MM.1S (cell line): ENCODE data around the gene CEP164.

ENCODE experiments used
- DNase-seq: peaks from one replicate; pipeline ENCODE4 v3.0.0-alpha.2; 2015
- H2AFZ ChIP-seq: fragments of 300-600 bp; sonication (generic); 2 replicates; pipeline ENCODE4 v1.6.0; 2016; ENCODE audit warnings: antibody characterized with exemption, low read length
- H3F3A ChIP-seq: fragments of 300-600 bp; sonication (generic); 2 replicates; pipeline ENCODE4 v1.6.1; 2016; ENCODE audit warnings: mild to moderate bottlenecking, antibody characterized with exemption, low read length, moderate library complexity, mixed read lengths; ENCODE audit not compliant: insufficient read depth
- H3K27ac ChIP-seq: fragments of 300-600 bp; sonication (generic); 2 replicates; pipeline ENCODE4 v1.5.1; 2016; ENCODE audit warnings: mild to moderate bottlenecking, low read length
- H3K27me3 ChIP-seq: fragments of 300-600 bp; sonication (generic); replicated peaks from 2 replicates; pipeline ENCODE4 v1.6.0; 2016; ENCODE audit warnings: low read length; ENCODE audit not compliant: insufficient read depth
- H3K36me3 ChIP-seq: fragments of 300-600 bp; sonication (generic); replicated peaks from 2 replicates; pipeline ENCODE4 v1.6.1; 2016; ENCODE audit warnings: mild to moderate bottlenecking, low read length, mixed read lengths; ENCODE audit not compliant: insufficient read depth
- H3K4me1 ChIP-seq: fragments of 300-600 bp; sonication (generic); 2 replicates; pipeline ENCODE4 v1.6.1; 2016; ENCODE audit warnings: low read length, mixed read lengths
- H3K4me2 ChIP-seq: fragments of 300-600 bp; sonication (generic); 2 replicates; pipeline ENCODE4 v1.6.0; 2016; ENCODE audit warnings: low read depth, low read length
- H3K4me3 ChIP-seq: fragments of 300-600 bp; sonication (generic); 2 replicates; pipeline ENCODE4 v1.5.1; 2016; ENCODE audit warnings: low read length, mixed read lengths
- H3K79me2 ChIP-seq: fragments of 300-600 bp; sonication (generic); 2 replicates; pipeline ENCODE4 v1.6.1; 2016; ENCODE audit warnings: mixed run types, low read length, mixed read lengths
- H3K9ac ChIP-seq: fragments of 300-600 bp; sonication (generic); 2 replicates; pipeline ENCODE4 v1.6.1; 2016; ENCODE audit warnings: low read length, mixed read lengths
- H3K9me2 ChIP-seq: fragments of 300-600 bp; sonication (generic); replicated peaks from 2 replicates; pipeline ENCODE4 v1.6.1; 2016; ENCODE audit warnings: mild to moderate bottlenecking, low read length, mixed read lengths; ENCODE audit not compliant: insufficient read depth
- H3K9me3 ChIP-seq: fragments of 300-600 bp; sonication (generic); replicated peaks from 2 replicates; pipeline ENCODE4 v1.6.1; 2016; ENCODE audit warnings: mild to moderate bottlenecking, low read length, mixed read lengths; ENCODE audit not compliant: insufficient read depth
- H4K20me1 ChIP-seq: fragments of 300-600 bp; sonication (generic); 2 replicates; pipeline ENCODE4 v1.6.1; 2016; ENCODE audit warnings: mild to moderate bottlenecking, low read length, moderate library complexity, mixed read lengths; ENCODE audit not compliant: insufficient read depth
- CTCF ChIP-seq: fragments of 300-600 bp; sonication (generic); IDR thresholded peaks from 2 replicates; pipeline ENCODE4 v1.5.1; 2016; ENCODE audit warnings: antibody characterized with exemption, low read length, mixed read lengths
- EZH2 ChIP-seq: fragments of 300-600 bp; sonication (generic); optimal IDR thresholded peaks from 2 replicates; pipeline ENCODE3; 2017; ENCODE audit warnings: low read depth, mild to moderate bottlenecking, antibody characterized with exemption, low read length, mixed read lengths
- EZH2phosphoT487 ChIP-seq: fragments of 300-600 bp; sonication (generic); IDR thresholded peaks from 2 replicates; pipeline ENCODE4 v1.6.1; 2018; ENCODE audit warnings: antibody characterized with exemption, low read length

CEP164 gene

DNA sequence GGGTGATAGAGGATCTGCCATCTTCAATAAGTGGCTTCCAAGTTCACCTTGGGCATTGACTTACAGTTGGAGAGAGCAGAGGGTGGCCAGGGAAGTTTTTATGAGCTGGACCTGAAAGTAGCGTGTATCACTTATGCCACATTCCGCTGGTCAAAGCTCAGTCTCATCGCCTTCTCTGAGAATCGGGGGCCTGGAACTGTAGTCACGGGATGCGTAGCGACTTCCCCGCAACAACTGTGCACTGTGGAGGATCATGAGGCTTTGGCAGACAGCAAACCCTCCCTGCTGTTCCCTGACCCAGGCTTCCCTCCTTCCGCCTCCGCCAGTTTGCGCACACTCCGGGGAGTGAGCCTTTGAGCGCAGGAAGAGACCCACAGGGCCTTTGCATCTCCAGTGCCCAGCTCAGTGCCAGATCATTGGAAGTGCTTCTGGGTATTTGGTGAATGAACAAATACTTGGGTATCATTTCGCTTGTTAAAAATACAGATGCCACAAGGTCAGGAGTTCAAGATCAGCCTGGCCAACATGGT, 95.5 kb downstream of the CEP164 start:
- Histone ChIP-seq H3K27ac (no peak overlapping the region), H3F3A (no peaks in the 10 kb centered on the region), H3K36me3 (no peaks in the 10 kb centered on the region), H3K4me3 (no peak overlapping the region), H3K27me3 (peaks cover 34% of the 10 kb centered on the region), H3K4me1 (no peaks in the 10 kb centered on the region), H3K9me3 (no peaks in the 10 kb centered on the region), H3K79me2 (no peaks in the 10 kb centered on the region), H4K20me1 (no peaks in the 10 kb centered on the region), H2AFZ (no peak overlapping the region), H3K9me2 (no peaks in the 10 kb centered on the region), H3K9ac (no peak overlapping the region), H3K4me2 (no peak overlapping the region)
- no peak for TF ChIP-seq EZH2
- no peak for TF ChIP-seq CTCF
- DNase-seq: no peak

DNA sequence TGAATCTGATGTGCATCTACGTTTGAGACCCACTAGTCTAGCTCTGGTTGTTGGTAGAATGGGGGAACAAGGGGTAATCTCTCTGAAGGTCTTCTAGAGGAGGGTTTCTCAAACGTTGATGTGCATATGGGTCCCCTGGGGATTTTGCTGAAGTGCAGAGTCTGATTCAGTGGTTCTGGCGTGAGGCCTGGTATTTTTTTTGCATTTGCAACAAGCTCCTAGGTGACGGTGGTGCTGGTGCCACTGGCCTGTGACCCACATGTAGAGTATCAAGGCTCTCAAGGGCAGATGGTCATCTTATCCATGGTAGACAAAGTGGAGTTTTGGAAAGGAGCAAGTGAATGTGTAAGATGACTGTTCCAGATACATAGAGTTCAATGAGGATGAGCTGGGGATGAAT, 97.1 kb downstream of the CEP164 start:
- no peak overlapping the region for H2AFZ ChIP-seq
- no peak overlapping the region for H3K4me3 ChIP-seq
- no peaks in the 10 kb centered on the region for H3F3A ChIP-seq
- H4K20me1 ChIP-seq: no peaks in the 10 kb centered on the region
- peaks cover 35% of the 10 kb centered on the region for H3K27me3 ChIP-seq
- H3K36me3 ChIP-seq: no peaks in the 10 kb centered on the region
- no peak overlapping the region for H3K27ac ChIP-seq
- no peak overlapping the region for H3K9ac ChIP-seq
- no peak overlapping the region for H3K4me2 ChIP-seq
- H3K4me1 ChIP-seq: no peaks in the 10 kb centered on the region
- DNase-seq: no peak
- no peaks in the 10 kb centered on the region for H3K9me3 ChIP-seq
- TF ChIP-seq CTCF (no peak), EZH2 (no peak), EZH2phosphoT487 (no peak)
- H3K9me2 ChIP-seq: no peaks in the 10 kb centered on the region
- no peaks in the 10 kb centered on the region for H3K79me2 ChIP-seq

- H3K9me2 ChIP-seq: no peaks in the 10 kb centered on the region
Measured at GRCh38 chr11:117425679-117426296, 98.1 kb downstream of the CEP164 start.

More at GRCh38 chr11:117425679-117426296, 98.1 kb downstream of the CEP164 start:
- Histone ChIP-seq H3K4me2 (no peak overlapping the region), H3K27me3 (peaks cover 36% of the 10 kb centered on the region), H4K20me1 (no peaks in the 10 kb centered on the region), H3K79me2 (no peaks in the 10 kb centered on the region), H3K36me3 (no peaks in the 10 kb centered on the region), H3K9ac (no peak overlapping the region), H3K9me3 (no peaks in the 10 kb centered on the region), H2AFZ (no peak overlapping the region), H3K4me3 (no peak overlapping the region), H3K4me1 (no peaks in the 10 kb centered on the region), H3K27ac (no peak overlapping the region), H3F3A (no peaks in the 10 kb centered on the region)
- no peak for DNase-seq
- TF ChIP-seq EZH2phosphoT487: no peak
- TF ChIP-seq EZH2: no peak
- no peak for TF ChIP-seq CTCF
